IMR-90 (cell line): Measurements from ENCODE around the gene NUP205. TPM values are rescaled to one million over a fixed set of nuclear protein-coding genes. Genes with fewer than 3 reads are reported as not detected.

ENCODE experiments used
- ATAC-seq: fragments of 200-7000 bp; cut with Tn5 transposase; 2 replicates; pipeline ENCODE4 v1.9.1; 2020; ENCODE audit warnings: low read depth, mild to moderate bottlenecking, moderate library complexity
- BruUV-seq: library from RNA; stranded (reverse); fragments of 400-500 nt; replicated peaks from 2 replicates; lab custom pipeline; 2021; lab: Mats Ljungman, UMichigan
- CTCF ChIA-PET: fragments of 300-600 bp; formaldehyde crosslinking; extraction: SDS; loops from one replicate; lab custom pipeline; 2021; ENCODE audit warnings: antibody characterized with exemption; lab: Yijun Ruan, JAX
- POLR2A ChIA-PET: fragments of 300-600 bp; sonication (Branson Sonifier 250); formaldehyde crosslinking; loops from one replicate; lab custom pipeline; 2022; ENCODE audit warnings: antibody characterized with exemption; ENCODE audit not compliant: unreplicated experiment; lab: Charles Lee
- DNase-seq: peaks from one replicate; pipeline ENCODE4 v3.0.0; 2013
- H2AFZ ChIP-seq: replicated peaks from 2 replicates; pipeline ENCODE3; 2013; ENCODE audit warnings: low read length, mild to moderate bottlenecking; ENCODE audit not compliant: poor library complexity
- H2AK5ac ChIP-seq: 2 replicates; pipeline ENCODE4 v1.6.1; 2013; ENCODE audit warnings: low read depth, low read length, inconsistent platforms
- H2AK9ac ChIP-seq: replicated peaks from 2 replicates; pipeline ENCODE3; 2013; ENCODE audit warnings: mild to moderate bottlenecking, low read depth, low read length, moderate library complexity; ENCODE audit not compliant: poor library complexity
- H2BK120ac ChIP-seq: 2 replicates; pipeline ENCODE4 v1.6.1; 2013; ENCODE audit warnings: low read depth, low read length, inconsistent platforms
- H2BK15ac ChIP-seq: 3 replicates; pipeline ENCODE4 v1.6.1; 2013; ENCODE audit warnings: low read depth, low read length, inconsistent platforms
- H2BK20ac ChIP-seq: 2 replicates; pipeline ENCODE4 v1.6.1; 2013; ENCODE audit warnings: low read depth, mild to moderate bottlenecking, inconsistent platforms, low read length, moderate library complexity
- H2BK5ac ChIP-seq: 2 replicates; pipeline ENCODE4 v1.6.1; 2013; ENCODE audit warnings: mild to moderate bottlenecking, low read depth, low read length, inconsistent platforms; ENCODE audit not compliant: poor library complexity, severe bottlenecking
- H3K14ac ChIP-seq: replicated peaks from 2 replicates; pipeline ENCODE4 v1.6.1; 2013; ENCODE audit warnings: low read depth, low read length, inconsistent platforms
- H3K18ac ChIP-seq: 2 replicates; pipeline ENCODE4 v1.6.1; 2013; ENCODE audit warnings: low read depth, low read length, control low read depth
- H3K23ac ChIP-seq: 2 replicates; pipeline ENCODE4 v1.6.1; 2013; ENCODE audit warnings: low read depth, low read length, inconsistent platforms
- H3K27ac ChIP-seq: 2 replicates; pipeline ENCODE4 v1.5.1; 2013; ENCODE audit warnings: mild to moderate bottlenecking, control low read depth, low read length; ENCODE audit not compliant: insufficient read depth
- H3K27me3 ChIP-seq: 2 replicates; pipeline ENCODE4 v1.6.1; 2013; ENCODE audit warnings: low read length; ENCODE audit not compliant: control insufficient read depth, insufficient read depth
- H3K36me3 ChIP-seq: 2 replicates; pipeline ENCODE4 v1.6.1; 2013; ENCODE audit warnings: low read length, mixed read lengths; ENCODE audit not compliant: control insufficient read depth, insufficient read depth
- H3K4ac ChIP-seq: 2 replicates; pipeline ENCODE4 v1.6.1; 2013; ENCODE audit warnings: low read depth, low read length, inconsistent platforms
- H3K4me1 ChIP-seq: 2 replicates; pipeline ENCODE4 v1.6.1; 2013; ENCODE audit warnings: low read length, mixed read lengths; ENCODE audit not compliant: control insufficient read depth, insufficient read depth
- H3K4me2 ChIP-seq: 2 replicates; pipeline ENCODE4 v1.6.1; 2013; ENCODE audit warnings: low read depth, mild to moderate bottlenecking, control low read depth, low read length, moderate library complexity
- H3K4me3 ChIP-seq: 2 replicates; pipeline ENCODE4 v1.5.1; 2013; ENCODE audit warnings: low read depth, mild to moderate bottlenecking, control low read depth, low read length, moderate library complexity; ENCODE audit not compliant: insufficient read depth
- H3K56ac ChIP-seq: 2 replicates; pipeline ENCODE4 v1.6.1; 2013; ENCODE audit warnings: low read length, inconsistent platforms; ENCODE audit not compliant: insufficient read depth; ENCODE audit errors: extremely low read depth
- H3K79me1 ChIP-seq, 2 experiments: 2 replicates each; pipeline ENCODE4 v1.6.1; 2013; ENCODE audit warnings: low read length in 2 of 2, inconsistent platforms in 1 of 2, low read depth in 1 of 2
- H3K9ac ChIP-seq: 2 replicates; pipeline ENCODE4 v1.6.1; 2013; ENCODE audit warnings: low read depth, low read length, control low read depth
- H3K9me1 ChIP-seq: 2 replicates; pipeline ENCODE4 v1.6.1; 2013; ENCODE audit warnings: low read length, inconsistent platforms; ENCODE audit not compliant: insufficient read depth
- H3K9me3 ChIP-seq: 2 replicates; pipeline ENCODE4 v1.6.1; 2013; ENCODE audit warnings: low read length; ENCODE audit not compliant: control insufficient read depth, insufficient read depth
- H4K20me1 ChIP-seq: 2 replicates; pipeline ENCODE4 v1.6.1; 2013; ENCODE audit warnings: low read length, inconsistent platforms; ENCODE audit not compliant: insufficient read depth
- H4K5ac ChIP-seq: 2 replicates; pipeline ENCODE4 v1.6.1; 2013; ENCODE audit warnings: mild to moderate bottlenecking, low read depth, low read length, control low read depth
- H4K8ac ChIP-seq, 2 experiments: 2 replicates each; pipeline ENCODE4 v1.6.1; 2013; ENCODE audit warnings: low read depth in 2 of 2, low read length in 2 of 2, control low read depth in 1 of 2, inconsistent platforms in 1 of 2
- H4K91ac ChIP-seq: 2 replicates; pipeline ENCODE4 v1.6.1; 2013; ENCODE audit warnings: low read depth, low read length, inconsistent platforms; ENCODE audit not compliant: insufficient read depth
- BHLHE40 ChIP-seq: fragments of 150-350 bp; IDR thresholded peaks from 2 replicates; pipeline ENCODE4 v1.6.1; 2016; ENCODE audit warnings: mild to moderate bottlenecking, low read depth, low read length
- CEBPB ChIP-seq: IDR thresholded peaks from 2 replicates; pipeline ENCODE4 v1.6.1; 2012; ENCODE audit warnings: low read depth, low read length, improper control_type of control experiment
- CHD1 ChIP-seq: IDR thresholded peaks from 2 replicates; pipeline ENCODE4 v1.6.1; 2012; ENCODE audit warnings: low read depth, low read length, improper control_type of control experiment
- FOS ChIP-seq: fragments of 150-350 bp; IDR thresholded peaks from 2 replicates; pipeline ENCODE4 v1.6.1; 2016; ENCODE audit warnings: low read depth, low read length
- MAFK ChIP-seq: IDR thresholded peaks from 2 replicates; pipeline ENCODE4 v1.6.1; 2012; ENCODE audit warnings: low read depth, low read length, improper control_type of control experiment
- MXI1 ChIP-seq: IDR thresholded peaks from 2 replicates; pipeline ENCODE4 v1.6.1; 2012; ENCODE audit warnings: low read depth, mild to moderate bottlenecking, low read length, moderate library complexity, borderline replicate concordance
- NFE2L2 ChIP-seq: fragments of 150-350 bp; IDR thresholded peaks from 2 replicates; pipeline ENCODE4 v1.6.1; 2016; ENCODE audit warnings: low read depth, mild to moderate bottlenecking, low read length
- POLR2A ChIP-seq: IDR thresholded peaks from 2 replicates; pipeline ENCODE4 v1.6.1; 2012; ENCODE audit warnings: mild to moderate bottlenecking, low read depth, low read length
- RAD21 ChIP-seq: IDR thresholded peaks from 2 replicates; pipeline ENCODE4 v1.6.1; 2012; ENCODE audit warnings: low read length, improper control_type of control experiment
- RCOR1 ChIP-seq: IDR thresholded peaks from 2 replicates; pipeline ENCODE4 v1.6.1; 2012; ENCODE audit warnings: mild to moderate bottlenecking, low read length, improper control_type of control experiment; ENCODE audit not compliant: insufficient replicate concordance
- RFX5 ChIP-seq: IDR thresholded peaks from 2 replicates; pipeline ENCODE4 v1.8.0; 2012; ENCODE audit warnings: low read depth, mild to moderate bottlenecking, low read length, moderate library complexity
- SMC3 ChIP-seq: fragments of 150-350 bp; IDR thresholded peaks from 2 replicates; pipeline ENCODE4 v1.6.1; 2016; ENCODE audit warnings: low read depth, mild to moderate bottlenecking, antibody characterized with exemption, low read length, moderate library complexity
- WGBS, 2 experiments: methylation state at CpG; one replicate each; pipeline versions ENCODE4 v1.1.5 to v1.1.7; 2013; ENCODE audit warnings: missing lambda C conversion rate in 2 of 2; ENCODE audit not compliant: insufficient read length in 1 of 2; ENCODE audit errors: extremely low coverage in 2 of 2; 5-methylcytosine and 5-hydroxymethylcytosine counted together
- dilution Hi-C: fragments of 300-500 bp; cut with HindIII; formaldehyde crosslinking; loops from one replicate; pipeline ENCODE4 v1.14.3; 2018; ENCODE audit warnings: low sequenced_read_pairs; ENCODE audit not compliant: unreplicated experiment
- in situ Hi-C: fragments of 300-500 bp; cut with MboI; formaldehyde crosslinking; loops from 3 replicates; pipeline ENCODE4 v1.14.3; 2019; ENCODE audit warnings: low sequenced_read_pairs, inconsistent platforms, mixed read lengths
- intact Hi-C: fragments of 100-400 bp; cut with micrococcal nuclease; formaldehyde crosslinking; loops from 2 replicates; pipeline ENCODE4 v1.10.0; 2022
- polyA plus RNA-seq, 3 experiments: library from polyadenylated mRNA; depleted of rRNA; stranded (reverse); fragments of >200 nt; gene quantifications; 2 replicates each; pipeline ENCODE4 v1.2.3, GENCODE V29; 2012; ENCODE audit warnings: low replicate concordance in 1 of 3
- total RNA-seq: library from RNA; depleted of rRNA; stranded (reverse); fragments of >200 nt; gene quantifications from 2 replicates; pipeline ENCODE4 v1.2.3, GENCODE V29; 2012
- TF ChIP-seq, protein P1 (sequence below): fragments of 150-350 bp; IDR thresholded peaks from 2 replicates; pipeline ENCODE4 v1.6.1; 2016; ENCODE audit warnings: low read depth, mild to moderate bottlenecking, low read length, moderate library complexity, borderline replicate concordance
- TF ChIP-seq, protein P2 (sequence below): fragments of 150-350 bp; IDR thresholded peaks from 2 replicates; pipeline ENCODE4 v1.6.1; 2017; ENCODE audit warnings: mild to moderate bottlenecking, antibody characterized with exemption, low read length, low read depth
- TF ChIP-seq, protein P3 (sequence below): conservative IDR thresholded peaks from 2 replicates; pipeline ENCODE4 v1.5.1; 2012; ENCODE audit warnings: mild to moderate bottlenecking, low read depth, low read length, improper control_type of control experiment

The NUP205 gene
- total and polyA plus RNA-seq, 2 of the 4 experiments (the other 2 are of a cell fraction), result 29.5 to 84.6 TPM

DNA sequence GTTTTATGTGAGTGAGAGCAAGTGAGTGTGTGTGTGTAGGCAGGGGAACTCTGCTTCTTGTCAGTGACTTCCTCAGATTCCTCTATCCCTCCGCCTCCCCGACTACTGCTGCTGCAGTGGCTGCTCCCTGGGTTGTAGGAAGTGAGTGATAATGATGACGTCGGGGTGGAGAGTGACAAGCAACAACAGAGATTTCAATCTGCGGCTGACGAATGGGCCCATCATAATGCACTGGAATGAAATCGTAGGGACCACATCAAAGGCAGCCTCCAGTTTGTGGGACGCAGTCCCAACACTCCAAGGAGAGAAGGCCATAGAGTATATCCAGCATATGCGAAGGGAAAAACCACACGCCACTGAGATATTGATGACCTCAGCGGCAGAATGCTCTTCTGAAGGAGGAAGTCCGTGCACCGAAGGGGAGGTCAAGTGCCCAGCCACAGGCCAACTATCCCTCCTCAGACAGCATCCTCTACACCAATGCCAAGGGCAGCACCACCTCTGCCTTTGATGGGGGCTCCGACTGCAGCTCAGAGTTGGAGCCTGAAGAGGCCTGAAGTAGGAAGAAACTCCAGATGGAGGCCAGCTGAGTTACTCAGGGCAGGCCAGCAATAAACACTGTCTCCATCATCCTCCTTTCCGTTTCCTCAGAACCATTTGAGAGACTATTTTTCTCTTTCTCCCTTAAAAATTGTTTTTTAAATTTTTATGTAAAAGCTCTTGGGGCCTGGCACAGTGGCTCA, 93.3 kb downstream of the NUP205 start:
- no peak overlapping the region for H3K18ac ChIP-seq
- H2BK20ac ChIP-seq, result no peak overlapping the region
- H3K4me2 ChIP-seq, result no peak overlapping the region
- no peak overlapping the region for H2BK15ac ChIP-seq
- H2BK5ac ChIP-seq, result no peak overlapping the region
- peaks cover 2% of the 10 kb centered on the region for H3K4me1 ChIP-seq
- H3K14ac ChIP-seq, result no peak overlapping the region
- peaks cover 9% of the 10 kb centered on the region; the same call in 1 of the 2 replicates for H3K9me1 ChIP-seq
- H4K8ac ChIP-seq, result no peak overlapping the region
- dilution Hi-C loops (no loop called here), intact Hi-C loops (loop anchor here (5.0 kb wide), 1 partner anchor 49 kb away; no protein-coding TSS in a partner anchor), in situ Hi-C loops (no loop called here)
- no peak overlapping the region for H3K56ac ChIP-seq
- no TSS peak for BruUV-seq
- no peaks in the 10 kb centered on the region for H3K9me3 ChIP-seq
- H3K4me3 ChIP-seq, result no peak overlapping the region
- DNase-seq (peak; percentile 67), ATAC-seq (peak; percentile 42; the same call in 1 of the 2 replicates)
- ChIA-PET POLR2A (no interaction called here), CTCF (interaction anchor here (1.0 to 1.4 kb wide), 2 partner anchors 12 to 377 kb away, joined by 3 to 4 read pairs; partner anchors contain the start of gene STMP1)
- no peak overlapping the region for H3K4ac ChIP-seq
- H3K79me1 ChIP-seq, result no peaks in the 10 kb centered on the region
- H3K9ac ChIP-seq, result no peak overlapping the region
- no peak overlapping the region for H2AK5ac ChIP-seq
- no peak overlapping the region for H2BK120ac ChIP-seq
- no peak overlapping the region for H4K5ac ChIP-seq
- no peaks in the 10 kb centered on the region for H4K20me1 ChIP-seq
- WGBS, 2 experiments, result 61% methylated on average over 3 of the region's 15 CpGs; no CpG with 5 or more reads in 1 of the 2 experiments
- no peaks in the 10 kb centered on the region for H3K27me3 ChIP-seq
- peak overlapping the region; percentile 78 for H2AK9ac ChIP-seq
- H3K27ac ChIP-seq, result no peak overlapping the region
- peak overlapping the region; percentile 46 for H2AFZ ChIP-seq
- H4K91ac ChIP-seq, result no peak overlapping the region
- H3K36me3 ChIP-seq, result peaks cover 2% of the 10 kb centered on the region
- no peak overlapping the region for H3K23ac ChIP-seq
- no peak for TF ChIP-seq SMC3
- no peak for TF ChIP-seq FOS
- TF ChIP-seq CEBPB, result no peak
- no peak for TF ChIP-seq NFE2L2
- TF ChIP-seq, protein P1, sequence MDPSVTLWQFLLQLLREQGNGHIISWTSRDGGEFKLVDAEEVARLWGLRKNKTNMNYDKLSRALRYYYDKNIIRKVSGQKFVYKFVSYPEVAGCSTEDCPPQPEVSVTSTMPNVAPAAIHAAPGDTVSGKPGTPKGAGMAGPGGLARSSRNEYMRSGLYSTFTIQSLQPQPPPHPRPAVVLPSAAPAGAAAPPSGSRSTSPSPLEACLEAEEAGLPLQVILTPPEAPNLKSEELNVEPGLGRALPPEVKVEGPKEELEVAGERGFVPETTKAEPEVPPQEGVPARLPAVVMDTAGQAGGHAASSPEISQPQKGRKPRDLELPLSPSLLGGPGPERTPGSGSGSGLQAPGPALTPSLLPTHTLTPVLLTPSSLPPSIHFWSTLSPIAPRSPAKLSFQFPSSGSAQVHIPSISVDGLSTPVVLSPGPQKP, result no peak
- TF ChIP-seq RCOR1, result no peak
- TF ChIP-seq MXI1, result no peak
- TF ChIP-seq BHLHE40, result no peak
- no peak for TF ChIP-seq CHD1
- no peak for TF ChIP-seq MAFK
- TF ChIP-seq, protein P2, sequence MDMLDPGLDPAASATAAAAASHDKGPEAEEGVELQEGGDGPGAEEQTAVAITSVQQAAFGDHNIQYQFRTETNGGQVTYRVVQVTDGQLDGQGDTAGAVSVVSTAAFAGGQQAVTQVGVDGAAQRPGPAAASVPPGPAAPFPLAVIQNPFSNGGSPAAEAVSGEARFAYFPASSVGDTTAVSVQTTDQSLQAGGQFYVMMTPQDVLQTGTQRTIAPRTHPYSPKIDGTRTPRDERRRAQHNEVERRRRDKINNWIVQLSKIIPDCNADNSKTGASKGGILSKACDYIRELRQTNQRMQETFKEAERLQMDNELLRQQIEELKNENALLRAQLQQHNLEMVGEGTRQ, result no peak
- no peak for TF ChIP-seq RAD21
- TF ChIP-seq, protein P3, sequence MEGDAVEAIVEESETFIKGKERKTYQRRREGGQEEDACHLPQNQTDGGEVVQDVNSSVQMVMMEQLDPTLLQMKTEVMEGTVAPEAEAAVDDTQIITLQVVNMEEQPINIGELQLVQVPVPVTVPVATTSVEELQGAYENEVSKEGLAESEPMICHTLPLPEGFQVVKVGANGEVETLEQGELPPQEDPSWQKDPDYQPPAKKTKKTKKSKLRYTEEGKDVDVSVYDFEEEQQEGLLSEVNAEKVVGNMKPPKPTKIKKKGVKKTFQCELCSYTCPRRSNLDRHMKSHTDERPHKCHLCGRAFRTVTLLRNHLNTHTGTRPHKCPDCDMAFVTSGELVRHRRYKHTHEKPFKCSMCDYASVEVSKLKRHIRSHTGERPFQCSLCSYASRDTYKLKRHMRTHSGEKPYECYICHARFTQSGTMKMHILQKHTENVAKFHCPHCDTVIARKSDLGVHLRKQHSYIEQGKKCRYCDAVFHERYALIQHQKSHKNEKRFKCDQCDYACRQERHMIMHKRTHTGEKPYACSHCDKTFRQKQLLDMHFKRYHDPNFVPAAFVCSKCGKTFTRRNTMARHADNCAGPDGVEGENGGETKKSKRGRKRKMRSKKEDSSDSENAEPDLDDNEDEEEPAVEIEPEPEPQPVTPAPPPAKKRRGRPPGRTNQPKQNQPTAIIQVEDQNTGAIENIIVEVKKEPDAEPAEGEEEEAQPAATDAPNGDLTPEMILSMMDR, result no peak
- TF ChIP-seq POLR2A, result no peak
- TF ChIP-seq RFX5, result no peak
